Germinal center (tissue), 1 donor: ENCODE results near the gene DLX2.
"Not testable (repeated sequence)": the region's sequence is repeated elsewhere in the genome, so short reads cannot be mapped to it uniquely, and the experiment has no call there.

Experiments used
- DNase-seq: peaks from one replicate; pipeline ENCODE4 v3.0.0; 2012; ENCODE audit warnings: mixed read lengths, low spot score

The DLX2 gene

DNA sequence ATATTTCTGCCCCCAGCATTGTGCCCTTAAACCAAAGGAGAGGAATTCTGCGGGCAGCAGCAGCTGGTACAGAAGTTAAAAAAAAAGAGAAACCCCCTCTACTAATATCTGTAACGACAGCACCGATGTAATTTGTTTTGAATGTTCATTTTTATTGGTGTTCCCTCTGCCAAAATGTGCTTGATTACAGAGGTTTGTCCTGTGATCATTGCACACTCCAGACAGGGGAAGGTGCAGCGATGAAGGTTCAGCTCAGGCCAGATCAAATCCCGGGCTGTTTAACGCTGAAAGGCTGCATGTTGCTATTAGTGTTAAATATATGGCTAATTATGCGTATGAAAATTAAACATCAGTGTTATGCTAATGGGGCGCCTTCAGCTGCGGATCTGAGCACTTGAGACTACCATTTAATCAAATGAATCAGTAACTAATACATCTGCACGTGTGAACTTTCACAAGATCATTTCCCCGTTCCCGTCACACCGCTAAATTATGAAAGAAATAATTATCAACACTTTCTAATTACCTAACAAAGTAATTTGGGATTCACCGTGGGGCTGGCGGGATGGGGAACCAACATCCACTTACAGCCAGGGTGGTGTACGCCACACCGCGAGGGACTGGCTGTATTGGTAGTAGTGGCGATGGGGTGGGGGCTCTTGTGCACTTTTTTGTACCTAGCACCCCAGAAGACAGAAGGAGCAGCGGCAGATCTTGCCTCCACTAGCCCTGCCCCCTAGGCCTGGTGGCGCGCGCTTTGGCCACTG, 18.9 kb downstream of the DLX2 start:
- no peak for DNase-seq

DNA sequence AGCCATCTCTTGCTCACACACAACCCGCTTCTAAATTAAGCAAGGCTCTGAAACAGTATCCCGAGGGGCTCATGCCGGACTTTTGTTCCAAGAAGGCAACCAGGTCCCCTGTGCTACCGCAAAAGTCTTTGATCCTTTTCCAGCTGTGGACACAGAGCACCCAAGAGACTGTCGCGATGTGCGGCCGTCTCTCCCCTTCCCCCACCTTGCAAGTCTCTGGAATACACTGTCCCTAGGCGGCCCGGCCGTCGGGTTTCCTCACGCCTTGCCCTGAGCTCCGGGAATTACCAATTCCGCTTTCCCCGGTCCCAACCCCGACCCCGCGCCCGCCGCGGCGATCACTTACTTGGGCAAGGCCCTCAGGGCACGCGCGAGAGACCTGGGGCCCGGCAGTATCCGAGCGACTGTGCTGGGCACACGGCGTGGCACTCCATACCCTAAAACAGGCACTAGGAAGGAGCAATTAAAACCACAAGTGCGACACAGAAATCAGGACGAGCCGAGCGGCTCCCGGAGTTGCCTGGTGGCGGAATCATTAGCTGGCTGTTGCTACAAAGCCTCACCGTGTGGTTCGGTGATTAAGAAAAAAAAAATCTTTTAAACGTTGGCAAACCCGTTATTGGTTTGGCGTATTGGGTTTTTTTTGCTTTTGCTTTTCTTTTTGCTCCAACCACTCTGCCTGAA, 19.6 kb downstream of the DLX2 start:
- DNase-seq = no peak

DNA sequence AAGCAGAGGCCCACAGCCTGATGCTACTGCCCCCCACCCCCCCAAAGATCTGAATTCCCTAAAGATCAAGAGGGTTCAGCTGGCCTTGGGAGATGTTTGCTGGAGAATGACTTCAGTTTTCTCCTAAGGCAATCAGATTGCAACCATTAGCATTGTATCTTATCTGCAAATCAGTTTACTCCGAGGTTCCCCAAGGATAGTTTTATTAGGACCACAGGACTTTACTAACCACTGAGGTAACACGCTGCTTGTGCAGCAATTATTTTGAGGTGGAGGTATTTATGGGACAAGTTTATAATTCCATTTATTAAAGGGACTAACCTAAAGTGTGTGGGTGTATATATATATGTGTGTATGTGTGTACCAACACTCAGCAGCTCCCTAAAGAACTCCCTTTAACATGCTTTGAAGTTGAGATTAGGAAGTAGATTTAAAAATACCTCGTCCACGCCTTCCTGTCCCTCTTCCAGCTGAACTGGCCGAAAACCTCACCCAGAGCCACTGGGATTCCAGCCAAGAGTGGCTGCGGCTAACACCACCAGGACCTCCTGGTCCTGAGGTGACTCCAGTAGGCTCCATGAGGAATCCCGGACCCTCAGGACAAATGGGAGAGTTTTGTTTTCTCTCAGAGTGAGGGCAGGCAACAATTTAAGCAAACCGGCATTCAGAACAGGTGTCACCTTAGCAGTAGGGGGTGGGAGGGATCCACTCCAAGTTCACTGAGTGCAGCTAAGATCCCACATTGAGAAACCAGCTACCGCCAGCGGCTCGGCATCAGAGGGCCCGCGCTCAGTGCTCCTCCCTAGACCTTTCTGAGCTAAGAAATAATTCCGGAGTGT, 20.4 kb downstream of the DLX2 start:
- no peak for DNase-seq

DNA sequence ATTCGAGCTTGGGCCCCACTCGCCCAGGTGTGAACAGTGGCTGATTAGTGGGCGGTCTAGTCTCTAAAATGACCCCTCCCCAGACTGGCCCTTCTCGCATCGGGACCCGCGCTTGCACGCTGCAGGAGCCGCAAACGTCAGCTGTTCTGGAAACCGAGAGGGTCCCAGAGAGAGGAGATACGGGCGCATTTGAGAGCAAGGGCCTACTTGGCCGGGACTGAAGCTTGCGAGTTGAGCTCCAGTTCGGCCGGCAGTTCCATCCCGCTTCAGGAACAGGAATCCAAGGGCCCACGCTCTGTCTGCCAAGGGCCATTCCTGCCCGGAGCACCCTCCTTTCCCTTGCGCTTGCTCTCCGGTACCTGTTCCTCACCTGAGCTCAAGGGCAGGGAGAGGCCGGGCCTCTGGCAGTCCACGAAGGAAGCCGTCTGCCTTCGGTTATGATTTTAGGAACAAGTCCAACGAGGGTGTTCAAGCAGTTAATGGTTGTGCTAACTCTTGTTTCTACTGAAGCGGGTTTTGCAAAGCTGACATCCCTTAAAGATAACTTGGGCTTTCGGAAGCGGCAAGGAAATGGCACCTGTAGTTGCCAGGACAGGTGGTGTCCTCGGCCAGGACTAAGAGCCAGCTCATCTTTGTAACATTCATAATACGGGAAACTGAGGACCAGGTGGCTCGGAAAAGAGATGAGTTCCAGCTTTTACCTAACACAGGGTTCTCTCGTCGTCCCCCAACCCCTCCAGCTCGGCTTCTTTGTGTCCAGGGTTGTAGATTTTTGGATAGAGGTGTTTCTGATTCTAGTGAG, 21.3 kb downstream of the DLX2 start:
- DNase-seq = peak; percentile 8

DNA sequence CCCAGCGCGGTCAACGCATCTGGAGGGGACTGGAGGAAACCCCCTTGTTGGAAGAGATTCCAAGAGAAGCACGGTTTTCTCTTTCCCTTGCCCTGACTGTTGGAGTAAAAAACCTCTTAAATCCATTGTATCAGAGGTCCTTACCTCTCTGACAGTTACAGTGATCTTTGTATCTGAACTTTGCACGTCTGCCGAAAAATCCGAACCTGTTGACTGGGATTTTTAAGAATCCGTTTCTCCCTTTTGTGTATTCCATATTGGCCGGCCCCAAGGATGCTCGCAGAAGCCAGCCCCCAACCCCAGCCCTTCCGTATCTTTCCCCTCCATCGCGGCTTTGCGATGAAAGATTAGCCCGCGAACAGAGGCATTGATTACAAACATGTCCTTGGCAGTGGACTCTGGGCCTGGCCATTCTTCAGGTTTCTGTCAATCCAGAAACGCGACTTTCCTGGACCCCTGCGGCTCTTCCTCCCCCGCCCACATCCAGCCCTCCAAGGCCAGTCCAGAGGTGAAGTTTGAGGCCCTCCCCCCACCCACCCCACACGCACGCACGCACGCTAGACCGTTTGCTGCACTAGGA, 22.0 kb downstream of the DLX2 start:
- DNase-seq = no peak

DNA sequence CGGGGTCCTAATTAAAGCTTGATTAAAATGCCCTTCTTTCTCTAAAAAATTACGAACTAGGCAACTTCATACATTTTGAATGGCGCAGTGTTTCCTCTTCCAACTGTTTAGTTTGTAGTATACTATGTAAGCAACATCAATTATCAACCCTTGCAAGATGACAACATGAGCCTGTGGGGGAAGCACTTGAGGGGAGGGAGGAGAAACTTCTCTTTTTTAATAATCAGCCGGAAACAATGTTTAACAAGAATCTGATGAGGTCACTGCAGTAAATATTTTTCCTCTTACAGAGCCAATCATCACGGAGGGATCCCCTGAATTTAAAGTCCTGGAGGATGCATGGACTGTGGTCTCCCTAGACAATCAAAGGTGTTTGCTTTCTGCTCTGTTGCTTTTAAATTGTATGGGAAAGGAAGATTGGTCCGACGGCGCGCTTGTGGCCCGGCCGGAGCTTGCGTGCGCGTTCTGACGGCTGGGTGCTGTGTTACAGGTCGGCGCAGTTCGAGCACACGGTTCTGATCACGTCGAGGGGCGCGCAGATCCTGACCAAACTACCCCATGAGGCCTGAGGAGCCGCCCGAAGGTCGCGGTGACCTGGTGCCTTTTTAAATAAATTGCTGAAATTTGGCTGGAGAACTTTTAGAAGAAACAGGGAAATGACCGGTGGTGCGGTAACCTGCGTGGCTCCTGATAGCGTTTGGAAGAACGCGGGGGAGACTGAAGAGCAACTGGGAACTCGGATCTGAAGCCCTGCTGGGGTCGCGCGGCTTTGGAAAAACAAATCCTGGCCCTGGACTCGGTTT, 22.7 kb downstream of the DLX2 start:
- peak; percentile 17 for DNase-seq

DNA sequence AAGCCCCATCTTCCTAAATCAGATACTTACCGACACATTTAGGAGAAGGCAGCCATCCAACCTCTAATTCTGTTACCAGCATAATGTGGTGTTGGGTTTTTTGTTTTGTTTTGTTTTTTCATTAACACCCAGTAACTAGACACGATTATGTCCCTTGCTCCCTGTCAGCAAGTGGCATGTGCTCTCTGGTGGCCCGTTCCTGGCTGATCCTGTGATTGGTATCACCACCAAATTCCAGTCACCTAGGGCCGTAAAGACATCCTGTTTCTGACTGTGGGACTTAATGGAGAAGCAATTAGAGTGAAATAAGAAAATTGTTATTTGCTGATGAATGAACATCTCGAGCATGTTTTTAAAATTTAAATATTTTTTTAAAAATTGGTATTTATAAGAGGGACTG, 23.3 kb downstream of the DLX2 start:
- no peak for DNase-seq

DNA sequence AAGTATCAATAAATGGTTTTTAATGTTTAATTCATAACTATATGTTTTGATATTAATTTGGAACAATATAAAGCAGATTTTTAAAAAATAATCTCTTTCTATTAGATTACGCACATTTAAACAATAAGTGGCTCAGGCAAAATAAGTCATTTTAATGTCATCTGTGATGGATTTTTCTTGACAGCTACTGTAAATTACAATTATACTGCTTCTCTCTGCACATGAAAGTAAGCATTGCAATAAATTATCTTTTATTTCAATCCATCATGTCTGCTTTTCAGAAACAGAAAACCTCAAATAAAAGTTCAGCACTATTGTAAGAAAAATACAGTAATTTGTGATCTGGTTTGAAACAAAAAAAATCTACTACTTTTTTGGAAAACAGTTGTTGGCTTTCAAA, 28.4 kb downstream of the DLX2 start:
- DNase-seq = no peak

DNA sequence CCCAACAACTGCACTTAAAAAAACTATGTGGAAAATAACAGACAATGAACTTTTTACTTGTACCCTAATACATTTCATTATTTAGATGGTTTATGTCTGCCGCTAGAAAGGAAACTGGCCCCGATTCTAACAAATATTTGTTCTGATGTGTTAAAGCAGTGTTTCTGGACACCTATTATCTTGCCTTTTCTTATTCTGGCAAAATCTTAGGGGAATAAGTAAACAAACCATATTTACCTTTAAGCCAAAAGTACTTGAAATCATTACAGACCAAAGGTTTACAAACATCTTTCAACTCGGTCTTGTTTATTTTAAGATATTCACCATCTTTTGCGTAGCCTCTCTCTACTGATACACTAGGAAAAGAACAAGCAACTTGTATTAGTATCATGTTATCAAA, 29.2 kb downstream of the DLX2 start:
- DNase-seq = no peak

DNA sequence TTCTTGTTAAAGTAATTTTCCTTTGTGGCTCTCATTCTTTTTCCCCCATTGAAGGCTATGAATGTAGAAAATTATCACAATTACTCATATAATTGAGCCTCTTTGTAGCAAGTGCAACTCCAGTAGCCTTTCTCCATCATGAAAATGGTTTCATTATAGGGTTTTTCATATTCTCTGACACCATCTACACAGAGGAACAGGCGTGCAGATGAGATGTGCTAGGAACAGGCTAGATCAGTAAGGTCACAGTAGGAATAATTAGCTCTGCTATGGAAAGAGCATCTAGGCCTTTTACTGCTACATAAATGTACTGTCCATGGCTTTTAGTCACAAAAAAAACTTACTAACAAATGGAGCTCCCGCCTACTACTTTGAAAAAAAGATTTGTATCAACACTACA, 30.0 kb downstream of the DLX2 start:
- no peak for DNase-seq

DNA sequence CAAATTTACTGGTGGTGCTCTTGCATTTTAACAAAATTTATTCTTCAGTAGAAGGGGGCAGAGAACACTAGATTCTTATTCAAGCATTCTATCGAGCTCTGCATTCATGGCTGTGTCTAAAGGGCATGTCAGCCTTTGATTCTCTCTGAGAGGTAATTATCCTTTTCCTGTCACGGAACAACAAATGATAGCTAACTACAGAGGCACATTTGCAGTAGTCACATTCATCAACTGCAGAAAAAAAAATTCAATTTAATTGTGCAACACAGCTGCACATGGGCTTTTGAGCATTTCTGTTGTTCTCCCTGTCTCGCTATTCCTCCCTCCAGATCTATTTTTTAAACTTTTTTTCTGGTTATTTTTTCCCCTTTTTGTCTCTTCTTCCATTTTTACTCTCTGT, 30.4 kb downstream of the DLX2 start:
- DNase-seq = no peak

DNA sequence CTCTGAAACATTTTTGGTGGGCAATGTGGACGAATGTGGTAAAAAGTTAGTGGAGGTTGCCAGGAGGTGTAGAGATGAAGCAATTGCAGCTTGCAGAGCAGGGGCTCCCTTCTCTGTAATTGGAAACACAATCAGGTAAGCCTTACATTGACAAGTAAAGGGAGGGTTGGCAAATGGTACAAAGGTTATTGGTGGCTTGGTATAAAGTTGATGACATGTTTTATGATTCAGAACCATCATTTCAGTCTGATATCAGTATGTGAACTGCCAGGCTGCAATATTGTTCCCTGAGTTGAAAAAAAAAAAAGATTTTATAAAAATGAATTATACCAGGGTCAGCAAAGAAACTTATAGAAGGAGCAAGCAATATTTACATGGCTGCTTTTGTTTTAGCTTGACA, 31.8 kb downstream of the DLX2 start:
- no peak for DNase-seq

DNA sequence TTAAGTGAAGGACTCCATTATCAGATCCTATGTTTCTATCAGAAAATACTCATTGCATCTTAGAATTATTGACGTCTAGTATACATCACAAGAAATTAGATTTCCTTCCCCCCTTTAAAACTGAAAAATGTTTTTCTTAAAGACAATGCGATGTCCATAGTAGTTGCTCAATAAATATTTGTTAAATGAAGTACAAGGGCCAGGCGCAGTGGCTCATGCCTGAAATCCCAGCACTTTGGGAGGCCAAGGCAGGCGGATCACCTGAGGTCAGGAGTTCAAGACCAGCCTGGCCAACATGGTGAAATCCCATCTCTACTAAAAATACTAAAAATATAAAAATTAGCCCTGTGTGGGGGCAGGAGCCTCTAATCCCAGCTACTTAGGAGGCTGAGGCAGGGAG, 34.8 kb downstream of the DLX2 start:
- DNase-seq = not testable (repeated sequence)

DNA sequence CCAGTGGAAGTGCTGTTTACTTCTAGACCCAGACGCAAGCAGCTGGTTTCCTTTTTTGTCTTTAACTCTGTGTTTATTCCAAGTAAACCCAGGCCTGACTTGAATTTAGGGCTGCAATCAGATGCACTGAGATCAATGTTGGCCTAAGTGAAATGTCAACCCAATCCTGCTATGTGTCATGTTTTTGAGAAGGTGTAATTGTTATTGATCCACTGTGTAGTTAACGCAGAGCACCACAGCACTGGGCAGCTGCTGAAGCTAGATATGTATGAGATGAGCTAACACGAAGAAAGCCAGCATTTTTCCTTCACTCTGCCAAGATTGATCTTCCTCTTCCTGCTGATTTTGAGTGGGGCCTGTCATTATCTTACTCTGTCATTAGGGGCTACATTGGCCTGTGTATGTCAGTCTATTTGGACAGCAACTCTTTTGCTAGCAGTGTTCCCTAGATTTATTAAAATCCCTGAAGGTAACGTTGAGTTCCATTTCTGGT, 36.3 kb downstream of the DLX2 start:
- no peak for DNase-seq

DNA sequence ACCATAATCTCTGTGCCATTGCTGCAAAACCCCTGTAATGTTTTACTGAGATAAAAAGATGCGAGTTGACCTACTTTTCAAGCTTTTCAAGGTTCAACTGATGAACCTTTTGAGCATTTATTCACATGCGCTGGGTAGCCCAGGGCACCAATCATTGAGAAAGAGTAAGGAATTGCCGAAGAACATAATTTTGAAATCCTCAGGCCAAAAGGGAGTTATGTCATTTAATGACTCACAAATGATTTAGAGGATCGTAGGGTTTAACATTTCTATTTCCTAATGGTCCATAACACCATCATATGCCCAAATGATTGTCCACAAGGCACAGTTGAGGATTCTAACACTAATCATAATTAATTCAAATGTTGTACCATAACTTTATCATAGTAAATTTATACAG, 37.6 kb downstream of the DLX2 start:
- DNase-seq = no peak

DNA sequence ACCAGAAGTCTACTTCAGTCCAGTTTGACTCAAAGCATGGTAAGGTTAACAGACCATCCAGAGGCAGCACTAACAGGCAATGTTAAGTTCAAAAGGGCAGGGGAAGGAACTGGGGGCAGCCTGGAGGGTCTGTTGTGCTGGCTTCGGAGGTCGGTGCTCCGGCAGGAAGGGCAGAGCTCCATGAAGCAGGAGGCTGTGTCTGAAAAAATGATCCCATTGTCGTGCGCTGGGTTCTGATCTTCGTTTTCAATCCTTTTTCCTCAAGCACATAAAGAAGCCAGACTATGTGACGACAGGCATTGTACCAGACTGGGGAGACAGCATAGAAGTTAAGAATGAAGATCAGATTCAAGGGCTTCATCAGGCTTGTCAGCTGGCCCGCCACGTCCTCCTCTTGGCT, 39.3 kb downstream of the DLX2 start:
- no peak for DNase-seq

DNA sequence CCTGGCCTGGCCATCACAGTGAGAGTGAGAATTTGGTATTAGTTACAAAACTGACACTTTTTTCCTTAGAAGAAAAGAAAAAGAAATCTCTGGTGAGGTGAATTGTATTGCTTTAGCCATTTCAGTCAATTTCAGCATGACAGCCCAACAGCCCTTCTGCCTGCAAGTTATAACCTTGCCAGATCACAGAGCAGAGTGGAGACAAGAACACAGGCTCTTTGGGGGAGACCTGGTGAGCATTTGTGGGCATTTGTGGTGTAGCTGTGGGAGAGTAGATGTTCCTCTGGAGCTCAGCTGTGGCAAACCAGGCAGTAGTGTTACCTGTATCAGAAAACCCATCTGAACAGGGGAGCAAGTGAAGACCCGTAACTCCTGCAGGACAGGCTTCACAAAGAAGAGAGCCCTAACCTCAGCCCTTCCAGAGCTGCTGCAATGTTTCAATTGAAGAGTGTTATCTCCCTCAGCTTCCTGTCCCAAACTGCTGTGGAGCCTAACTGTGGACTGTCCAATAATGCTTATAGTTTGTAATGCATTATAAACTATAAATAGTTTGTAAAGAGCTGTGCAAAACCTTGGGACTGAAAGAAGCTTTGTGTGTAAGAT, 40.2 kb downstream of the DLX2 start:
- DNase-seq = no peak

DNA sequence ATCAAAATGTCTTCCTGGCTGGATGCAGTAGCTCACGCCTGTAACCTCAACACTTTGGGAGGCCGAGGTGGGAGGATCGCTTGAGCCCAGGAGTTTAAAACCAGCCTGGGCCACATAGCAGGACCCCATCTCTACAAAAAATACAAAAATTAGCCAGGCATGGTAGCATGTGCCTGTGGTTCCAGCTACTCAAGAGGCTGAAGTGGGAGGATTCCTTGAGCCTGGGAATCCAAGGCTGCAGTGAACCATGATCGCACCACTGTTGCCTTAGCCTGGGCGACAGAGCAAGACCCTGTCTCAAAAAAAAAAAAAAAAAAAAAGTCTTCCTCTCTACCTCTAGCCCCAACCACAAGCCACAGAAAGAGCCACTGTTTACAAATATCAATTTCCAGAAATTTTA, 42.6 kb downstream of the DLX2 start:
- not testable (repeated sequence) for DNase-seq

DNA sequence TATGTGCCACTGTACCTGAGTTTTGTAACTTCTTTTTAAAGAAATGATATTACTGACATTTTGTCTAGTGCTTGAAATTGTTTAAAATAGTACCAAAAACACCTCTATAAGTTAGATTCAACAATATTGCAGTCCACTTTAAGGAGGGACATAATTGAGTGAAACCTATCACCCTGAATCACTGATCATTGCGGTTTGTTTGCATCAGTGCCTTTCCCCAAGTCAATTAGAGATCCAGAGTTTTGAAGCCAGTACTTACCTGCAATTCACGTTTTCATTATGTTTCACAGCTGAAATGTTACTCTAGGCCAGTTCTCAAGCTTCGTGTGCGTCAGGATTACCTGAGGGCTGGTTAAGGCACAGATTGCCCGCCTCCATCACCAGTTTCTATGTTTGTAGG, 44.0 kb downstream of the DLX2 start:
- no peak for DNase-seq

DNA sequence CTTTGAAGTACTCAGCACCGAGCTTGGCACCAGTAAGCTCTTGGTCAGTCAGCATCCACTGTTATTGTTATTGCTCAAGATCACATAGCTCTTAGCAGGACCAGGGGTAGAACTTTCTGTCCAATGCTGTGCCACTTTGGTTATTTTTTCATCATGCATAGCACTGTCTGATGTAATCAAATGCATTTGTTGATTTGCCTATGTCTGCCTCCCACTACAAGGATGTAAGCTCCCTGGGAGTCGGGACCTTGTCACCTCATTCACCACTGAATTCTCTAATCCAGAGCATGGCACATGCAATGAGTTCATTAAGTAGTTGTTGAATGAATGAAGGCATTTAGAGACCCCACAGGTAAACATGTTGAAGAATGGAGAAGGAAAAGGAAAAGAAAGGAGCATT, 46.4 kb downstream of the DLX2 start:
- no peak for DNase-seq
